OCI-LY7 (cell line): ENCODE data around the gene CDC6. TPM values are rescaled to one million over a fixed set of nuclear protein-coding genes. Genes with fewer than 3 reads are reported as not detected.
"Not testable (repeated sequence)": the region's sequence is repeated elsewhere in the genome, so short reads cannot be mapped to it uniquely, and the experiment has no call there.

Experiments used
- BruUV-seq: library from RNA; stranded (reverse); fragments of 400-500 nt; replicated peaks from 2 replicates; lab custom pipeline; 2021; lab: Mats Ljungman, UMichigan
- CTCF ChIA-PET: fragments of 300-600 bp; sonication (Branson Sonifier 250); formaldehyde crosslinking; loops from one replicate; lab custom pipeline; 2022; ENCODE audit warnings: antibody characterized with exemption; ENCODE audit not compliant: unreplicated experiment; lab: Charles Lee
- POLR2A ChIA-PET: fragments of 300-600 bp; sonication (Branson Sonifier 250); formaldehyde crosslinking; loops from one replicate; lab custom pipeline; 2022; ENCODE audit warnings: antibody characterized with exemption; lab: Charles Lee
- DNase-seq: peaks from one replicate; pipeline ENCODE4 v3.0.0-alpha.2; 2015; ENCODE audit warnings: low spot score
- H2AFZ ChIP-seq: fragments of 200-600 bp; sonication (generic), shearing (Covaris generic); 2 replicates; pipeline ENCODE4 v1.6.1; 2014; ENCODE audit warnings: mild to moderate bottlenecking, antibody characterized with exemption, low read length, moderate library complexity
- H3K27ac ChIP-seq: fragments of 200-600 bp; sonication (generic); 2 replicates; pipeline ENCODE4 v1.5.1; 2014; ENCODE audit warnings: mixed run types, low read depth, mild to moderate bottlenecking, moderate library complexity, low read length, inconsistent platforms; ENCODE audit not compliant: poor library complexity, severe bottlenecking
- H3K36me3 ChIP-seq: fragments of 200-600 bp; sonication (generic); 2 replicates; pipeline ENCODE4 v1.6.1; 2014; ENCODE audit warnings: mild to moderate bottlenecking, antibody characterized with exemption, low read length, moderate library complexity, mixed read lengths; ENCODE audit not compliant: insufficient read depth
- H3K4me1 ChIP-seq: fragments of 200-600 bp; sonication (generic); 2 replicates; pipeline ENCODE4 v1.5.1; 2014; ENCODE audit warnings: mild to moderate bottlenecking, low read length; ENCODE audit not compliant: insufficient read depth, poor library complexity, severe bottlenecking
- H3K4me2 ChIP-seq: fragments of 200-600 bp; sonication (generic); 2 replicates; pipeline ENCODE4 v1.6.1; 2014; ENCODE audit warnings: mild to moderate bottlenecking, low read length
- H3K4me3 ChIP-seq: fragments of 200-600 bp; sonication (generic); 2 replicates; pipeline ENCODE4 v1.5.1; 2014; ENCODE audit warnings: mild to moderate bottlenecking, low read depth, low read length; ENCODE audit not compliant: poor library complexity, severe bottlenecking
- H3K79me2 ChIP-seq: fragments of 200-600 bp; sonication (generic); 2 replicates; pipeline ENCODE4 v1.6.1; 2016; ENCODE audit warnings: low read depth, mild to moderate bottlenecking, low read length, moderate library complexity, mixed read lengths; ENCODE audit not compliant: insufficient read depth
- H3K9me2 ChIP-seq: fragments of 200-600 bp; sonication (generic); 2 replicates; pipeline ENCODE4 v1.6.1; 2016; ENCODE audit warnings: mild to moderate bottlenecking, low read length, mixed read lengths; ENCODE audit not compliant: insufficient read depth
- H3K9me3 ChIP-seq: fragments of 200-600 bp; sonication (generic); 2 replicates; pipeline ENCODE4 v1.6.1; 2014; ENCODE audit warnings: mild to moderate bottlenecking, mixed run types, low read length, mixed read lengths
- H4K20me1 ChIP-seq: fragments of 200-600 bp; sonication (generic); 2 replicates; pipeline ENCODE4 v1.6.1; 2014; ENCODE audit warnings: mild to moderate bottlenecking, antibody characterized with exemption, low read length, moderate library complexity, mixed read lengths; ENCODE audit not compliant: insufficient read depth
- EZH2phosphoT487 ChIP-seq: fragments of 200-600 bp; sonication (generic); IDR thresholded peaks from 2 replicates; pipeline ENCODE4 v1.6.1; 2018; ENCODE audit warnings: low read depth, borderline replicate concordance, mild to moderate bottlenecking, mixed run types, antibody characterized with exemption, low read length, moderate library complexity, mixed read lengths
- intact Hi-C: fragments of 100-400 bp; cut with micrococcal nuclease; formaldehyde crosslinking; loops from one replicate; pipeline ENCODE4 v1.10.0; 2022; ENCODE audit not compliant: unreplicated experiment
- total RNA-seq, 2 experiments: library from RNA; depleted of rRNA in 1 of 2; stranded (reverse); fragments of >200 nt in 1 of 2; shearing (Covaris generic) in 1 of 2; gene quantifications; 2 replicates each; pipeline ENCODE4 v1.2.3, GENCODE V29; 2014 to 2022
- TF ChIP-seq, protein P1 (sequence below): fragments of 200-600 bp; sonication (generic); conservative IDR thresholded peaks from 2 replicates; pipeline ENCODE4 v1.5.1; 2014; ENCODE audit warnings: mild to moderate bottlenecking, antibody characterized with exemption, low read length, moderate library complexity, mixed read lengths

Gene CDC6
- total RNA-seq, 2 experiments from 2014 or later = 75.2 to 132 TPM

DNA sequence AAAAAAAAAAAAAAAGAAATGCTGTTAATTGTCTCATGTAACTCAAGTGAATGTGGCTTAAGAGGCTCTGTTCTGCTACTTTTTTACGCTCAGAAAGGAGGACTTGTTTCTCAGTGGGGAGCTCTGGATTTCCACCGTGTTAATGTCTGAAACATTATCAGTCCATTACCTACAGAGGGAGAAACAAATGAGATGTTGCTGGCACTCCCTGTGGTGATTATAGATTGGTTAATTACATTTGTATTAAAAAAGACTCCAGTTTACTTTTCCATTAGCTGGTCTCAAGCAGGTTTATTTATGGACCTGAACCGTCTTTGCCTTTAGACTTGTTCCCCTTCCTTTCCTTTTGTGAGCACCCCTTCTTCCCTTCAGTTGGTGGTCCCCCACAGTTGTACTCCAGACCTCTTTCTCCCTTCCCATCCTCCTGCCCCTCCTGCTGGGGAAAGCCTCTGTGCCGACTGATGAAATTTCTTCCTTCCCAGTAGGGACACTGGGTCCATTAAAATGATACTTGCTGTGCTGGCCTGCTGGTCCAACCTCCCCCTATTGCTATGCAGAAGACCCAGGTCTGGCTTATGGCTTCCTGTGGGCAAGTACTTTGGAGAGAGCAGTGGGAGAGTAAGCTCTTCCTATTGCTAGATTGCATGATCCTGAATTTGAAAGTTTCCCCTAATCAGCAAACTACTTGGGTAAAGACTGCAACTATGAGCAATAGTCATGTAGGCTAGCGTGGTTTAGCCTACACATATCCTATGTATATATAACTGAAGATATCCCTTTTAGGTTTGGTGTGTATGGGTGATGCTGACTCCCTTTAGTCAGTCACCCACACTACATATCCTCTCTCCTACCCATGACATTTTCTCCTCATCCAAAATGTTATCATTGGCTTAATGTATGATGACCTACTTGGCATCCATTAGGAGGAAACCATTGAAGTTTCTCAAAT is 8.1 kb downstream of the CDC6 start:
- Histone ChIP-seq H3K36me3 (peaks cover 99% of the 10 kb centered on the region), H3K4me1 (peaks cover 6% of the 10 kb centered on the region), H3K9me2 (no peaks in the 10 kb centered on the region), H3K79me2 (peaks cover 17% of the 10 kb centered on the region), H2AFZ (no peak overlapping the region), H3K4me3 (no peak overlapping the region), H3K27ac (no peak overlapping the region), H4K20me1 (peaks cover 9% of the 10 kb centered on the region), H3K4me2 (no peak overlapping the region), H3K9me3 (no peaks in the 10 kb centered on the region)
- BruUV-seq = no TSS peak
- CTCF ChIA-PET = no interaction called here
- DNase-seq = no peak
- POLR2A ChIA-PET = interaction anchor here (1.1 to 1.3 kb wide), 2 partner anchors 12 to 20 kb away, joined by 3 to 6 read pairs; no protein-coding TSS in a partner anchor
- TF ChIP-seq, protein P1, sequence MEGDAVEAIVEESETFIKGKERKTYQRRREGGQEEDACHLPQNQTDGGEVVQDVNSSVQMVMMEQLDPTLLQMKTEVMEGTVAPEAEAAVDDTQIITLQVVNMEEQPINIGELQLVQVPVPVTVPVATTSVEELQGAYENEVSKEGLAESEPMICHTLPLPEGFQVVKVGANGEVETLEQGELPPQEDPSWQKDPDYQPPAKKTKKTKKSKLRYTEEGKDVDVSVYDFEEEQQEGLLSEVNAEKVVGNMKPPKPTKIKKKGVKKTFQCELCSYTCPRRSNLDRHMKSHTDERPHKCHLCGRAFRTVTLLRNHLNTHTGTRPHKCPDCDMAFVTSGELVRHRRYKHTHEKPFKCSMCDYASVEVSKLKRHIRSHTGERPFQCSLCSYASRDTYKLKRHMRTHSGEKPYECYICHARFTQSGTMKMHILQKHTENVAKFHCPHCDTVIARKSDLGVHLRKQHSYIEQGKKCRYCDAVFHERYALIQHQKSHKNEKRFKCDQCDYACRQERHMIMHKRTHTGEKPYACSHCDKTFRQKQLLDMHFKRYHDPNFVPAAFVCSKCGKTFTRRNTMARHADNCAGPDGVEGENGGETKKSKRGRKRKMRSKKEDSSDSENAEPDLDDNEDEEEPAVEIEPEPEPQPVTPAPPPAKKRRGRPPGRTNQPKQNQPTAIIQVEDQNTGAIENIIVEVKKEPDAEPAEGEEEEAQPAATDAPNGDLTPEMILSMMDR = no peak
- TF ChIP-seq EZH2phosphoT487 = no peak
- intact Hi-C loops = no loop called here

DNA sequence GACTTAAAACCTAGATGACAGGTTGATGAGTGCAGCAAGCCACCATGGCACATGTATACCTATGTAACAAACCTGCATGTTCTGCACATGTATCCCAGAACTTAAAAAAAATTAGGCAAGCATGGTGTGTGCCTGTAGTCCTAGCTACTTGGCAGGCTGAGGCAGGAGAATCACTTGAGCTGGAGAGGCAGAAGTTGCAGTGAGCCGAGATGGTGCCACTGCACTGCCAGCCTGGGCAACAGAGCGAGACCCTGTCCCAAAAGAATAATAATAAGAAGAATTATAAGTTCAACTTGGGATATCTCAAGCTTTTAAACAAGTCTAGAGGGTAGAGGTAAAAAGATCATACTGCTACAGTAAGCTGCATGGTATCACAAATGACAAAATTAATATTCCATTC is 9.8 kb downstream of the CDC6 start:
- peaks cover 100% of the 10 kb centered on the region for H3K36me3 ChIP-seq
- H3K4me1 ChIP-seq = no peaks in the 10 kb centered on the region
- BruUV-seq = no TSS peak
- DNase-seq = no peak
- POLR2A ChIA-PET = interaction anchor here (0.5 to 1.3 kb wide), 3 partner anchors 9 to 1391 kb away, joined by 3 to 4 read pairs (median 3); partner anchors contain the start of gene CDC6
- H3K4me3 ChIP-seq = no peak overlapping the region
- CTCF ChIA-PET = no interaction called here
- peaks cover 14% of the 10 kb centered on the region for H4K20me1 ChIP-seq
- no peaks in the 10 kb centered on the region for H3K9me3 ChIP-seq
- intact Hi-C loops = no loop called here
- H3K27ac ChIP-seq = no peak overlapping the region
- H3K4me2 ChIP-seq = no peak overlapping the region
- TF ChIP-seq, protein P1 = no peak
- TF ChIP-seq EZH2phosphoT487 = no peak
- no peaks in the 10 kb centered on the region for H3K9me2 ChIP-seq
- no peak overlapping the region for H2AFZ ChIP-seq
- peaks cover 4% of the 10 kb centered on the region; the same call in 1 of the 2 replicates for H3K79me2 ChIP-seq

DNA sequence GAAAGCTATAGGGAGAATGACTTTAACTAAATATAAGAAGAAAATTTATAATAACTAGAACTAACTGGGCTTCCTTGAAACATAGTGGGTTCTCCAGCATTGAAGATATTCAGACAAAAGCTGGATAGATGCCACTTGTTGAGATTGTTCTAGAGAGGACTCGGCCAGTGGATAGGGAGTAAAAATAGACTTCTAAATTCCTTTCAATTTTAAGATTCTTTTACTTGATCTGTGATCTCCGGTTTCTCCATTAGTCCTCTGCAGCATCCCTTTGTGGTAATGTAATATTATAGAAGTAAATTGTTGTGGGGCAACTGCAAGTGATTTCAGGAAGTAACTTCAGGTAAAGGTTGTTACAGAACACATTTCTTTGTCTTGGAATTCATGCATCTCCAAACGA is 11.0 kb downstream of the CDC6 start:
- ChIA-PET CTCF (no interaction called here), POLR2A (no interaction called here)
- Histone ChIP-seq H3K9me2 (no peaks in the 10 kb centered on the region), H3K4me3 (no peak overlapping the region), H3K36me3 (peaks cover 100% of the 10 kb centered on the region), H3K27ac (no peak overlapping the region), H3K9me3 (no peaks in the 10 kb centered on the region), H3K4me2 (no peak overlapping the region), H3K79me2 (peaks cover 4% of the 10 kb centered on the region; the same call in 1 of the 2 replicates), H4K20me1 (peaks cover 14% of the 10 kb centered on the region), H3K4me1 (no peaks in the 10 kb centered on the region), H2AFZ (no peak overlapping the region)
- intact Hi-C loops = no loop called here
- no peak for DNase-seq
- no peak for TF ChIP-seq EZH2phosphoT487
- TF ChIP-seq, protein P1 = no peak
- no TSS peak for BruUV-seq

DNA sequence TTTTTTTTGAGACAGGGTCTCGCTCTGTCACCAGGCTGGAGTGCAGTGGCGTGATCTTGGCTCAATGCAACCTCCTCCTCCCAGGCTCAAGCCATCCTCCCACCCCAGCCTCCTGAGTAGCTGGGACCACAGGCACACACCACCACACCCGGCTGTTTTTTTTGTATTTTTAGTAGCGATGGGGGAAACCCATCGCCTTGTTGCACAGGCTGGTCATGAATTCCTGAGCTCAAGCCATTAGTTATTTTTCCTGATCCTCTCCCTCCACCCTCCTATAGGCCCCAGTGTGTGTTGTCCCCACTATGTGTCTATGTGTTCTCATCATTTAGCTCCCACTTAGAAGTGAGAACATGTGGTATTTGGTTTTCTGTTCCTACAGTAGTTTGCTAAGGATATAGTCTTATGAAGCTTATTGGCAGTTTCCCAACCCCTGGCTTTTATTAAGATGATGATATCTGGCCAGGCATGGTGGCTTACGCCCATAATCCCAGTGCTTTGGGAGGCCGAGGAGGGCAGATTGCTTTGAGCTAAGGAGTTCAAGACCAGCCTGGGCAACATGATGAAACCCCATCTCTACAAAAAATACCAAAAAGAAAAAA is 11.6 kb downstream of the CDC6 start:
- H3K4me1 ChIP-seq, BruUV-seq, H3K79me2 ChIP-seq, H3K4me3 ChIP-seq, DNase-seq, H3K27ac ChIP-seq, H3K4me2 ChIP-seq, intact Hi-C loops, H3K9me3 ChIP-seq, H2AFZ ChIP-seq, H3K9me2 ChIP-seq: not testable (repeated sequence)
- POLR2A ChIA-PET = interaction anchor here (0.6 to 0.8 kb wide), 3 partner anchors 12 to 1706 kb away, joined by 3 to 4 read pairs (median 3); no protein-coding TSS in a partner anchor
- CTCF ChIA-PET = interaction anchor here (0.6 kb wide), 1 partner anchor 53 kb away, joined by 3 read pairs; no protein-coding TSS in a partner anchor
- peaks cover 100% of the 10 kb centered on the region for H3K36me3 ChIP-seq
- H4K20me1 ChIP-seq = peaks cover 18% of the 10 kb centered on the region
